Peyer's patch (tissue), 4 donors: ENCODE results near the gene SSNA1.

Experiments
- CTCF ChIP-seq, 6 experiments: fragments of 450-650 bp in 4 of 6; fragments of 200-600 bp in 2 of 6; sonication (generic) in 1 of 6; IDR thresholded peaks; one replicate each; pipeline ENCODE4 v1.5.1; 2017 to 2019; ENCODE audit warnings: antibody characterized with exemption in 6 of 6, mild to moderate bottlenecking in 3 of 6, moderate library complexity in 1 of 6
- POLR2A ChIP-seq, 2 donors: fragments of 450-650 bp; IDR thresholded peaks; one replicate each; pipeline ENCODE4 v1.5.1; 2017; ENCODE audit warnings: antibody characterized with exemption in 2 of 2, mild to moderate bottlenecking in 2 of 2, moderate library complexity in 2 of 2

GRCh38 chr9:137191245-137191644, 2.8 kb downstream of the SSNA1 start:
- TF ChIP-seq CTCF (IDR thresholded peaks at IDR 0.05) (no peak), POLR2A (IDR thresholded peaks at IDR 0.05) (no peak)
